Smooth muscle cell (in vitro differentiated cells): Measurements from ENCODE around the gene RYR3. TPM values are rescaled to one million over a fixed set of nuclear protein-coding genes. Genes with fewer than 3 reads are reported as not detected.

ENCODE experiments used
- DNase-seq: peaks from one replicate; lab custom pipeline; 2025; ENCODE audit not compliant: unreplicated experiment; lab: John Stamatoyannopoulos, UW
- H2AFZ ChIP-seq: fragments of 200-600 bp; sonication (generic); 2 replicates; pipeline ENCODE4 v1.6.0; 2016; ENCODE audit warnings: antibody characterized with exemption, low read depth, mild to moderate bottlenecking
- H3F3A ChIP-seq: fragments of 200-600 bp; sonication (generic); 2 replicates; pipeline ENCODE4 v1.6.0; 2017; ENCODE audit warnings: antibody characterized with exemption, low read depth
- H3K27ac ChIP-seq: fragments of 200-600 bp; sonication (generic); 2 replicates; pipeline ENCODE4 v1.5.1; 2016; ENCODE audit warnings: low read depth, mild to moderate bottlenecking
- H3K27me3 ChIP-seq: fragments of 200-600 bp; sonication (generic); 2 replicates; pipeline ENCODE4 v1.6.1; 2016; ENCODE audit warnings: low read depth, mild to moderate bottlenecking
- H3K36me3 ChIP-seq: fragments of 200-600 bp; sonication (generic); 2 replicates; pipeline ENCODE4 v1.5.1; 2016; ENCODE audit warnings: low read depth
- H3K4me1 ChIP-seq: fragments of 200-600 bp; sonication (generic); 2 replicates; pipeline ENCODE4 v1.5.1; 2016; ENCODE audit warnings: low read depth
- H3K4me2 ChIP-seq: fragments of 200-600 bp; sonication (generic); 2 replicates; pipeline ENCODE4 v1.6.0; 2016; ENCODE audit warnings: mild to moderate bottlenecking
- H3K4me3 ChIP-seq: fragments of 200-600 bp; sonication (generic); 2 replicates; pipeline ENCODE4 v1.5.1; 2016; ENCODE audit warnings: mild to moderate bottlenecking
- H3K79me2 ChIP-seq: fragments of 200-600 bp; sonication (generic); 2 replicates; pipeline ENCODE4 v1.6.0; 2016; ENCODE audit warnings: low read depth, mild to moderate bottlenecking
- H3K9ac ChIP-seq: fragments of 200-600 bp; sonication (generic); 2 replicates; pipeline ENCODE4 v1.6.0; 2016; ENCODE audit warnings: low read depth
- H3K9me3 ChIP-seq: fragments of 200-600 bp; sonication (generic); replicated peaks from 2 replicates; pipeline ENCODE4 v1.5.1; 2016; ENCODE audit warnings: low read depth
- H4K20me1 ChIP-seq: fragments of 200-600 bp; sonication (generic); 2 replicates; pipeline ENCODE4 v1.6.0; 2016; ENCODE audit warnings: low read depth
- WGBS: methylation state at CpG from one replicate; pipeline ENCODE4 v1.1.7; 2016; ENCODE audit warnings: low lambda C conversion rate; 5-methylcytosine and 5-hydroxymethylcytosine counted together
- polyA plus RNA-seq: library from polyadenylated mRNA; unstranded; fragments of >200 nt; fragmentation: Nextera tagmentation; extraction: Ambion mirVana; gene quantifications from 2 replicates; pipeline ENCODE4 v1.2.1, GENCODE V29; 2016
- total RNA-seq: library from RNA; depleted of rRNA; stranded (reverse); fragments of >200 nt; gene quantifications from 2 replicates; pipeline ENCODE4 v1.2.3, GENCODE V29; 2014
- TF ChIP-seq, protein P1 (sequence below): fragments of 200-600 bp; sonication (generic); IDR thresholded peaks from 2 replicates; pipeline ENCODE4 v1.5.1; 2017; ENCODE audit warnings: borderline replicate concordance, mild to moderate bottlenecking, antibody characterized with exemption; ENCODE audit not compliant: insufficient read depth, poor library complexity, severe bottlenecking

Gene RYR3
- total and polyA plus RNA-seq, 2 experiments from 2014 or later: 0.23 to 6.2 TPM

DNA sequence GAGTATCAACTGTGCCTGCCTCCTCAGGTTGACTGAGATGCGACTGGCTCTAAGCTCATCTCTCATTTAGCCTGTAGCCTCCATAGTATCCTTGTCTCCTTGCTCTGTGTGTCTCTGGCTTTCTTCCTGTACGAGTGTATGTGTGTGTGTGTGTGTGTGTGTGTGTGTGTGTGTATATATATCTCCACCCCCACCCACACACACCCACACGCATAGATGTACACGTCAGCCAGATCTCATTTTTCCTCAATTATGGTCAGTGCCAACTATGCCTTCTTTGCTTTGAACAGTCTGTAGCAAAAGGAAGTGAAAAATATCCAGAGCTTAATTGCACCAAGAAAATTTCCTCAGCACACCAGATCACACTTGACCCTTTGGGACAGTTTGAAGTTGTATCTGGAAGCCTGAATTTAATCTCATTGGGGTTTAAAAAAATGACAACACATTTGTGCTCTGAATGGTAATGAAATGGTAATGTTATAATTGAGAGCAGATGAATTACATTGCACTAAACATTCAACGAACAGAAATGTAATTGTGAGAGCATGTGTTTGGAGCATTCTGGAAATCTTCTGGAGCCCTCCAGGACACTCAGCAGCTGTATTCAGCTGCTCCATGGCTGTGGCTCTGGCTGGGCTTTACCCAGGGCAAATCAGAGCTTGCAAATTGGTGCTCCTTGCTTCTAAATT is 63.6 kb downstream of the RYR3 start:
- Histone ChIP-seq H3K4me1 (no peaks in the 10 kb centered on the region), H3K9ac (no peak overlapping the region), H3F3A (no peaks in the 10 kb centered on the region), H3K9me3 (no peaks in the 10 kb centered on the region), H3K4me3 (no peak overlapping the region), H2AFZ (no peak overlapping the region), H3K27me3 (no peaks in the 10 kb centered on the region), H3K4me2 (peak overlapping the region; percentile 10), H3K36me3 (no peaks in the 10 kb centered on the region), H3K79me2 (no peaks in the 10 kb centered on the region), H4K20me1 (no peaks in the 10 kb centered on the region), H3K27ac (no peak overlapping the region)
- TF ChIP-seq, protein P1, sequence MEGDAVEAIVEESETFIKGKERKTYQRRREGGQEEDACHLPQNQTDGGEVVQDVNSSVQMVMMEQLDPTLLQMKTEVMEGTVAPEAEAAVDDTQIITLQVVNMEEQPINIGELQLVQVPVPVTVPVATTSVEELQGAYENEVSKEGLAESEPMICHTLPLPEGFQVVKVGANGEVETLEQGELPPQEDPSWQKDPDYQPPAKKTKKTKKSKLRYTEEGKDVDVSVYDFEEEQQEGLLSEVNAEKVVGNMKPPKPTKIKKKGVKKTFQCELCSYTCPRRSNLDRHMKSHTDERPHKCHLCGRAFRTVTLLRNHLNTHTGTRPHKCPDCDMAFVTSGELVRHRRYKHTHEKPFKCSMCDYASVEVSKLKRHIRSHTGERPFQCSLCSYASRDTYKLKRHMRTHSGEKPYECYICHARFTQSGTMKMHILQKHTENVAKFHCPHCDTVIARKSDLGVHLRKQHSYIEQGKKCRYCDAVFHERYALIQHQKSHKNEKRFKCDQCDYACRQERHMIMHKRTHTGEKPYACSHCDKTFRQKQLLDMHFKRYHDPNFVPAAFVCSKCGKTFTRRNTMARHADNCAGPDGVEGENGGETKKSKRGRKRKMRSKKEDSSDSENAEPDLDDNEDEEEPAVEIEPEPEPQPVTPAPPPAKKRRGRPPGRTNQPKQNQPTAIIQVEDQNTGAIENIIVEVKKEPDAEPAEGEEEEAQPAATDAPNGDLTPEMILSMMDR: no peak
- WGBS: 41% methylated on average over 5 of the region's 5 CpGs
- DNase-seq: no peak

DNA sequence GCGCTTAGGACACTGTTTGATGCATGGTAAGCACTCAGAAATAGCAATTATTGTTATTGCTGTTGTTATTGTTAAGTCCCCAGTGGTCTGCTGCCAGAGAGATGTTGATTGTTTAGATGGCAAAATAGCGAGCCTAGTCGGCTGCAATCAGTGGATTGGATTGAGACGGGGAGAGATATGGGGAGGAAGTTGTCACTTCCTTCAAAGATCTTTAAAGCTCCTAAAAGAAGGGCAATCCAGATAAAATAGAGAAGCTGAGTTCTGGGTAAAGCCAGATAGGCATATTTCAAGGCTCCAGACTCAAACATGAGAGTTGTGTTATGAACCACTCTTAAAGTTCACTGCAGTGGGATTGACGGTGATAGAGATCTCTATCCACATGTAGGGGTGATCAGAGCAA is 64.5 kb downstream of the RYR3 start:
- TF ChIP-seq, protein P1: no peak
- WGBS: 34% methylated on average over 5 of the region's 5 CpGs
- Histone ChIP-seq H3K4me3 (no peak overlapping the region), H4K20me1 (no peaks in the 10 kb centered on the region), H3K9me3 (no peaks in the 10 kb centered on the region), H2AFZ (no peak overlapping the region), H3K79me2 (no peaks in the 10 kb centered on the region), H3K27me3 (no peaks in the 10 kb centered on the region), H3K4me1 (no peaks in the 10 kb centered on the region), H3K36me3 (no peaks in the 10 kb centered on the region), H3K27ac (no peak overlapping the region), H3K4me2 (no peak overlapping the region), H3K9ac (no peak overlapping the region), H3F3A (no peaks in the 10 kb centered on the region)
- no peak for DNase-seq

DNA sequence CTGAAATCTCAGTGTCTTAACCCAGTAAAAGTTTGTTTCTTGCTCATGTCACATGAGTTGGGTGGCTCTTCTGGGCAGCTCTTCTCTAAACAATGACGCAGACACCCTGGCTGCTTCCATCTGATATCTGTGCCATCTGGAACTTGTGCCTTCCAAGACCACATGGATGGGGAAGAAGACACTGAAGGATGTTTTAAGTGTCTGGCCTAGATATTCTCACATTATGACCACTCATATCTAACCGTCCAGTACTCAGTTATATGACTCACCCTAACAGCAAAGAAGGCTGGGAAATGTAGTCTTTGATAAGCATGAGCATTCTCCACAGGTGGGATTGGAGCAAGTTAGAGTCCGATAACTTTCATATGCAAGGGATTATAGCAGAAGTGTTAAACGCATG is 66.4 kb downstream of the RYR3 start:
- Histone ChIP-seq H3K9me3 (no peaks in the 10 kb centered on the region), H3F3A (no peaks in the 10 kb centered on the region), H2AFZ (no peak overlapping the region), H3K4me1 (no peaks in the 10 kb centered on the region), H3K4me3 (no peak overlapping the region), H3K4me2 (no peak overlapping the region), H3K9ac (no peak overlapping the region), H3K27me3 (no peaks in the 10 kb centered on the region), H3K27ac (no peak overlapping the region), H3K79me2 (no peaks in the 10 kb centered on the region), H4K20me1 (no peaks in the 10 kb centered on the region), H3K36me3 (no peaks in the 10 kb centered on the region)
- TF ChIP-seq, protein P1: no peak
- WGBS: 81% methylated on average over 4 of the region's 4 CpGs
- DNase-seq: no peak
